Activated naive CD4-positive, alpha-beta T cell treated with anti-CD3 and anti-CD28 coated beads, Interleukin-2, amount 10 ng/mL, durations not matched to agents 7 days and 5 days (primary cell): ENCODE data around the gene UXT.
"Not testable (repeated sequence)": the region's sequence is repeated elsewhere in the genome, so short reads cannot be mapped to it uniquely, and the experiment has no call there.

Source experiments
- CTCF ChIA-PET: fragments of 350-600 bp; sonication (Branson Sonifier 250); formaldehyde crosslinking; loops from one replicate; lab custom pipeline; 2021; ENCODE audit warnings: antibody characterized with exemption; lab: Charles Lee
- DNase-seq: peaks from one replicate; pipeline ENCODE4 v3.0.0-alpha.2; 2020
- H3K27ac Mint-ChIP-seq: one replicate; pipeline ENCODE4 v1.8.0; 2021; ENCODE audit warnings: mild to moderate bottlenecking, moderate library complexity, mixed read lengths
- H3K27me3 Mint-ChIP-seq: one replicate; pipeline ENCODE4 v1.8.0; 2021; ENCODE audit warnings: mild to moderate bottlenecking, mixed read lengths
- H3K36me3 Mint-ChIP-seq: one replicate; pipeline ENCODE4 v1.8.0; 2021; ENCODE audit warnings: mixed read lengths
- H3K4me1 Mint-ChIP-seq: one replicate; pipeline ENCODE4 v1.8.0; 2021; ENCODE audit warnings: mixed read lengths
- H3K4me3 Mint-ChIP-seq: one replicate; pipeline ENCODE4 v1.8.0; 2021; ENCODE audit warnings: mild to moderate bottlenecking, moderate library complexity, mixed read lengths
- H3K9me3 Mint-ChIP-seq: one replicate; pipeline ENCODE4 v1.8.0; 2021; ENCODE audit warnings: mixed read lengths

UXT gene

GRCh38 chrX:47658684-47659420 is at the start of gene UXT:
Gene UXT, minus strand, starts transcription at chrX:47659180. Its CDS starts 253 bp downstream, at chrX:47658927.
- H3K27me3 Mint-ChIP-seq, result peaks cover 6% of the 10 kb centered on the region
- DNase-seq, result peak; percentile 95
- H3K27ac Mint-ChIP-seq, result peak within 1 kb of the TSS; percentile 99
- H3K9me3 Mint-ChIP-seq, result peaks cover 2% of the 10 kb centered on the region
- CTCF ChIA-PET, result no interaction called here
- peaks cover 27% of the 10 kb centered on the region for H3K36me3 Mint-ChIP-seq
- peaks cover 39% of the 10 kb centered on the region for H3K4me1 Mint-ChIP-seq
- peak within 1 kb of the TSS; percentile 85 for H3K4me3 Mint-ChIP-seq

GRCh38 chrX:47707031-47707780 is 48.2 kb upstream of the UXT start:
- peaks cover 4% of the 10 kb centered on the region for H3K27me3 Mint-ChIP-seq
- no peak overlapping the region for H3K4me3 Mint-ChIP-seq
- CTCF ChIA-PET, result no interaction called here
- no peak overlapping the region for H3K27ac Mint-ChIP-seq
- H3K36me3 Mint-ChIP-seq, result no peaks in the 10 kb centered on the region
- H3K4me1 Mint-ChIP-seq, result no peaks in the 10 kb centered on the region
- no peaks in the 10 kb centered on the region for H3K9me3 Mint-ChIP-seq
- no peak for DNase-seq

GRCh38 chrX:47706575-47706974 is 47.6 kb upstream of the UXT start:
- Mint-ChIP-seq H3K4me1 (no peaks in the 10 kb centered on the region), H3K27ac (no peak overlapping the region), H3K36me3 (no peaks in the 10 kb centered on the region), H3K27me3 (peaks cover 4% of the 10 kb centered on the region), H3K4me3 (no peak overlapping the region), H3K9me3 (no peaks in the 10 kb centered on the region)
- CTCF ChIA-PET, result no interaction called here
- no peak for DNase-seq

GRCh38 chrX:47704736-47705135 is 45.8 kb upstream of the UXT start:
- no peak for DNase-seq
- no peaks in the 10 kb centered on the region for H3K9me3 Mint-ChIP-seq
- H3K27ac Mint-ChIP-seq, result peak overlapping the region; percentile 37
- H3K4me3 Mint-ChIP-seq, result no peak overlapping the region
- CTCF ChIA-PET, result no interaction called here
- peaks cover 9% of the 10 kb centered on the region for H3K27me3 Mint-ChIP-seq
- no peaks in the 10 kb centered on the region for H3K36me3 Mint-ChIP-seq
- no peaks in the 10 kb centered on the region for H3K4me1 Mint-ChIP-seq

- H3K4me1 Mint-ChIP-seq, result no peaks in the 10 kb centered on the region
- H3K27me3 Mint-ChIP-seq, result peaks cover 5% of the 10 kb centered on the region
- DNase-seq, result no peak
- H3K27ac Mint-ChIP-seq, result no peak overlapping the region
- H3K4me3 Mint-ChIP-seq, result no peak overlapping the region
- CTCF ChIA-PET, result no interaction called here
- H3K9me3 Mint-ChIP-seq, result no peaks in the 10 kb centered on the region
- no peaks in the 10 kb centered on the region for H3K36me3 Mint-ChIP-seq
Measured at GRCh38 chrX:47697181-47697580, 38.2 kb upstream of the UXT start.

- Mint-ChIP-seq H3K4me1 (no peaks in the 10 kb centered on the region), H3K4me3 (no peak overlapping the region), H3K9me3 (no peaks in the 10 kb centered on the region), H3K27me3 (peaks cover 10% of the 10 kb centered on the region), H3K36me3 (no peaks in the 10 kb centered on the region), H3K27ac (no peak overlapping the region)
- no peak for DNase-seq
- CTCF ChIA-PET, result no interaction called here
Measured at GRCh38 chrX:47690175-47690574, 31.2 kb upstream of the UXT start.

- no peaks in the 10 kb centered on the region for H3K9me3 Mint-ChIP-seq
- H3K36me3 Mint-ChIP-seq, result no peaks in the 10 kb centered on the region
- no peaks in the 10 kb centered on the region for H3K4me1 Mint-ChIP-seq
- no peak for DNase-seq
- no peak overlapping the region for H3K27ac Mint-ChIP-seq
- no peak overlapping the region for H3K4me3 Mint-ChIP-seq
- CTCF ChIA-PET, result no interaction called here
- H3K27me3 Mint-ChIP-seq, result peaks cover 25% of the 10 kb centered on the region
Measured at GRCh38 chrX:47687263-47687662, 28.3 kb upstream of the UXT start.

- Mint-ChIP-seq H3K27me3 (peaks cover 28% of the 10 kb centered on the region), H3K4me1 (no peaks in the 10 kb centered on the region), H3K9me3 (no peaks in the 10 kb centered on the region), H3K4me3 (no peak overlapping the region), H3K36me3 (no peaks in the 10 kb centered on the region), H3K27ac (no peak overlapping the region)
- CTCF ChIA-PET, result no interaction called here
- DNase-seq, result no peak
Measured at GRCh38 chrX:47683829-47684205, 24.8 kb upstream of the UXT start.

GRCh38 chrX:47683184-47683828 is 24.3 kb upstream of the UXT start:
- H3K4me1 Mint-ChIP-seq, result no peaks in the 10 kb centered on the region
- H3K4me3 Mint-ChIP-seq, result no peak overlapping the region
- CTCF ChIA-PET, result no interaction called here
- H3K27ac Mint-ChIP-seq, result no peak overlapping the region
- DNase-seq, result no peak
- no peaks in the 10 kb centered on the region for H3K36me3 Mint-ChIP-seq
- peaks cover 28% of the 10 kb centered on the region for H3K27me3 Mint-ChIP-seq
- H3K9me3 Mint-ChIP-seq, result no peaks in the 10 kb centered on the region

- H3K4me1 Mint-ChIP-seq, DNase-seq, H3K27ac Mint-ChIP-seq, CTCF ChIA-PET, H3K9me3 Mint-ChIP-seq, H3K27me3 Mint-ChIP-seq, H3K4me3 Mint-ChIP-seq, H3K36me3 Mint-ChIP-seq: not testable (repeated sequence)
Measured at GRCh38 chrX:47675959-47676859, 17.2 kb upstream of the UXT start.

GRCh38 chrX:47674776-47675175 is 15.8 kb upstream of the UXT start:
- Mint-ChIP-seq H3K9me3 (no peaks in the 10 kb centered on the region), H3K4me3 (no peak overlapping the region), H3K27me3 (peaks cover 3% of the 10 kb centered on the region), H3K36me3 (no peaks in the 10 kb centered on the region), H3K4me1 (peaks cover 5% of the 10 kb centered on the region), H3K27ac (no peak overlapping the region)
- no peak for DNase-seq
- CTCF ChIA-PET, result no interaction called here

- H3K4me1 Mint-ChIP-seq, H3K27me3 Mint-ChIP-seq, H3K27ac Mint-ChIP-seq, DNase-seq, H3K4me3 Mint-ChIP-seq, CTCF ChIA-PET, H3K9me3 Mint-ChIP-seq, H3K36me3 Mint-ChIP-seq: not testable (repeated sequence)
Measured at GRCh38 chrX:47665797-47666196, 6.8 kb upstream of the UXT start.

- Mint-ChIP-seq H3K4me1 (peaks cover 11% of the 10 kb centered on the region), H3K9me3 (no peaks in the 10 kb centered on the region), H3K27me3 (no peaks in the 10 kb centered on the region), H3K4me3 (no peak overlapping the region), H3K36me3 (no peaks in the 10 kb centered on the region), H3K27ac (no peak overlapping the region)
- CTCF ChIA-PET, result no interaction called here
- no peak for DNase-seq
Measured at GRCh38 chrX:47664737-47665136, 5.8 kb upstream of the UXT start.

- H3K9me3 Mint-ChIP-seq, result peaks cover 2% of the 10 kb centered on the region
- no peak overlapping the region for H3K27ac Mint-ChIP-seq
- peaks cover 6% of the 10 kb centered on the region for H3K27me3 Mint-ChIP-seq
- H3K36me3 Mint-ChIP-seq, result peaks cover 5% of the 10 kb centered on the region
- no peak overlapping the region for H3K4me3 Mint-ChIP-seq
- CTCF ChIA-PET, result interaction anchor here (0.7 to 1.1 kb wide), 2 partner anchors 10 to 74 kb away, joined by 3 to 4 read pairs; no protein-coding TSS in a partner anchor
- DNase-seq, result no peak
- H3K4me1 Mint-ChIP-seq, result peaks cover 25% of the 10 kb centered on the region
Measured at GRCh38 chrX:47662144-47662657, 3.2 kb upstream of the UXT start.
